Measurements from ENCODE around the gene AVPI1. TPM values are rescaled to one million over a fixed set of nuclear protein-coding genes. Genes with fewer than 3 reads are reported as not detected.

The AVPI1 gene
- total and polyA plus RNA-seq, 2 of the 13 experiments (the other 11 are each of a cell fraction or from before 2014, with no cell fraction given), result 39.8 to 61.2 TPM

DNA sequence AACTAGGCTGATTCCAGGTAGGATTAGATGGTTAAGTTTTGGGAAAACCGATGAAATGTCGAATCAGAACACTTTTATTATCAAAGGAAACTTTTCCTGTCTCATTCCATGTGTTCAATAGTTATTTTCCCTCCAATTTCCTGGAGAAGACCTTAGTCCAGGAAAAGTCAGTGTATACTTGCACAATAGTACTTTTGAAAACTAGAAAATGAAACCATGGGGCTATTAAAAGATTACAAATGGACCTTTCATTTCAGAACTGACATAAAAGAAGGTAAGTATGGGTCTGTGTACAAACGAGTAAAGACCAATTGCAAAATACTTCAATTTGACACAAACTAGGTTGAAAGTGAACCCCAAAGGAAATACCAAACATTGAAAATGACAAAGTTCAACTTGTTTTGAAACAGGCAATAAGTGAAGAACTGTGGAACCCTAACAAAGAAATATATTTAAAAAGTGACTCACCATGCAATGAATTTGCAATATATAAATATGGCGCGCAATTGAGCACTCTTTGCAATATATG lies 2.1 kb downstream of the AVPI1 start (continued):
- no peak for TF ChIP-seq FLYWCH1 (CRISPR knock-in tag; IDR thresholded peaks at IDR 0.05)
- TF ChIP-seq MTA1 (CRISPR knock-in tag; IDR thresholded peaks at IDR 0.05; ENCODE audit: borderline replicate concordance), result no peak
- TF ChIP-seq, protein P1, sequence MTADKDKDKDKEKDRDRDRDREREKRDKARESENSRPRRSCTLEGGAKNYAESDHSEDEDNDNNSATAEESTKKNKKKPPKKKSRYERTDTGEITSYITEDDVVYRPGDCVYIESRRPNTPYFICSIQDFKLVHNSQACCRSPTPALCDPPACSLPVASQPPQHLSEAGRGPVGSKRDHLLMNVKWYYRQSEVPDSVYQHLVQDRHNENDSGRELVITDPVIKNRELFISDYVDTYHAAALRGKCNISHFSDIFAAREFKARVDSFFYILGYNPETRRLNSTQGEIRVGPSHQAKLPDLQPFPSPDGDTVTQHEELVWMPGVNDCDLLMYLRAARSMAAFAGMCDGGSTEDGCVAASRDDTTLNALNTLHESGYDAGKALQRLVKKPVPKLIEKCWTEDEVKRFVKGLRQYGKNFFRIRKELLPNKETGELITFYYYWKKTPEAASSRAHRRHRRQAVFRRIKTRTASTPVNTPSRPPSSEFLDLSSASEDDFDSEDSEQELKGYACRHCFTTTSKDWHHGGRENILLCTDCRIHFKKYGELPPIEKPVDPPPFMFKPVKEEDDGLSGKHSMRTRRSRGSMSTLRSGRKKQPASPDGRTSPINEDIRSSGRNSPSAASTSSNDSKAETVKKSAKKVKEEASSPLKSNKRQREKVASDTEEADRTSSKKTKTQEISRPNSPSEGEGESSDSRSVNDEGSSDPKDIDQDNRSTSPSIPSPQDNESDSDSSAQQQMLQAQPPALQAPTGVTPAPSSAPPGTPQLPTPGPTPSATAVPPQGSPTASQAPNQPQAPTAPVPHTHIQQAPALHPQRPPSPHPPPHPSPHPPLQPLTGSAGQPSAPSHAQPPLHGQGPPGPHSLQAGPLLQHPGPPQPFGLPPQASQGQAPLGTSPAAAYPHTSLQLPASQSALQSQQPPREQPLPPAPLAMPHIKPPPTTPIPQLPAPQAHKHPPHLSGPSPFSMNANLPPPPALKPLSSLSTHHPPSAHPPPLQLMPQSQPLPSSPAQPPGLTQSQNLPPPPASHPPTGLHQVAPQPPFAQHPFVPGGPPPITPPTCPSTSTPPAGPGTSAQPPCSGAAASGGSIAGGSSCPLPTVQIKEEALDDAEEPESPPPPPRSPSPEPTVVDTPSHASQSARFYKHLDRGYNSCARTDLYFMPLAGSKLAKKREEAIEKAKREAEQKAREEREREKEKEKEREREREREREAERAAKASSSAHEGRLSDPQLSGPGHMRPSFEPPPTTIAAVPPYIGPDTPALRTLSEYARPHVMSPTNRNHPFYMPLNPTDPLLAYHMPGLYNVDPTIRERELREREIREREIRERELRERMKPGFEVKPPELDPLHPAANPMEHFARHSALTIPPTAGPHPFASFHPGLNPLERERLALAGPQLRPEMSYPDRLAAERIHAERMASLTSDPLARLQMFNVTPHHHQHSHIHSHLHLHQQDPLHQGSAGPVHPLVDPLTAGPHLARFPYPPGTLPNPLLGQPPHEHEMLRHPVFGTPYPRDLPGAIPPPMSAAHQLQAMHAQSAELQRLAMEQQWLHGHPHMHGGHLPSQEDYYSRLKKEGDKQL (CRISPR knock-in tag; IDR thresholded peaks at IDR 0.05; ENCODE audit: low read depth), result no peak
- peak; percentile 69; the same call in 1 of the 2 replicates for TF ChIP-seq FOSL1 (CRISPR knock-in tag; IDR thresholded peaks at IDR 0.05; ENCODE audit: borderline replicate concordance)
- TF ChIP-seq, protein P2, sequence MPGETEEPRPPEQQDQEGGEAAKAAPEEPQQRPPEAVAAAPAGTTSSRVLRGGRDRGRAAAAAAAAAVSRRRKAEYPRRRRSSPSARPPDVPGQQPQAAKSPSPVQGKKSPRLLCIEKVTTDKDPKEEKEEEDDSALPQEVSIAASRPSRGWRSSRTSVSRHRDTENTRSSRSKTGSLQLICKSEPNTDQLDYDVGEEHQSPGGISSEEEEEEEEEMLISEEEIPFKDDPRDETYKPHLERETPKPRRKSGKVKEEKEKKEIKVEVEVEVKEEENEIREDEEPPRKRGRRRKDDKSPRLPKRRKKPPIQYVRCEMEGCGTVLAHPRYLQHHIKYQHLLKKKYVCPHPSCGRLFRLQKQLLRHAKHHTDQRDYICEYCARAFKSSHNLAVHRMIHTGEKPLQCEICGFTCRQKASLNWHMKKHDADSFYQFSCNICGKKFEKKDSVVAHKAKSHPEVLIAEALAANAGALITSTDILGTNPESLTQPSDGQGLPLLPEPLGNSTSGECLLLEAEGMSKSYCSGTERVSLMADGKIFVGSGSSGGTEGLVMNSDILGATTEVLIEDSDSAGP (CRISPR knock-in tag; IDR thresholded peaks at IDR 0.05; ENCODE audit: borderline replicate concordance), result no peak
- no peak for TF ChIP-seq ZNF546 (CRISPR knock-in tag; conservative IDR thresholded peaks at IDR 0.05)

All from HepG2 (cell line).